DMS 273 (cell line): ENCODE results near the gene H2BK1.
A peak's percentile ranks its signal among the peaks of the same experiment; 100 is the strongest.

Experiments used
- DNase-seq: peaks from one replicate; lab custom pipeline; 2025; ENCODE audit not compliant: unreplicated experiment; lab: John Stamatoyannopoulos, UW

Gene H2BK1

GRCh38 chr7:151245360-151246101 lies 35.2 kb upstream of the H2BK1 start:
- peak; percentile 89 for DNase-seq

- DNase-seq, result peak; percentile 58
These were observed 34.6 kb upstream of the H2BK1 start for GRCh38 chr7:151244841-151245346.

GRCh38 chr7:151244196-151244840 lies 34.0 kb upstream of the H2BK1 start:
- peak; percentile 85 for DNase-seq

- peak; percentile 82 for DNase-seq
These were observed 33.3 kb upstream of the H2BK1 start for GRCh38 chr7:151243408-151244195.

GRCh38 chr7:151243045-151243349 lies 32.7 kb upstream of the H2BK1 start:
- DNase-seq, result no peak

- no peak for DNase-seq
These were observed 32.1 kb upstream of the H2BK1 start for GRCh38 chr7:151242159-151243044.

- no peak for DNase-seq
These were observed 31.4 kb upstream of the H2BK1 start for GRCh38 chr7:151241755-151242096.

- no peak for DNase-seq
These were observed 30.9 kb upstream of the H2BK1 start for GRCh38 chr7:151240942-151241754.

- DNase-seq, result no peak
These were observed 30.2 kb upstream of the H2BK1 start for GRCh38 chr7:151240536-151240935.

GRCh38 chr7:151239837-151240459 lies 29.7 kb upstream of the H2BK1 start:
- no peak for DNase-seq

- DNase-seq, result no peak
These were observed 28.9 kb upstream of the H2BK1 start for GRCh38 chr7:151238924-151239836.

GRCh38 chr7:151238190-151238810 lies 28.0 kb upstream of the H2BK1 start:
- no peak for DNase-seq

- DNase-seq, result no peak
These were observed 27.2 kb upstream of the H2BK1 start for GRCh38 chr7:151237244-151238189.

- no peak for DNase-seq
These were observed 26.1 kb upstream of the H2BK1 start for GRCh38 chr7:151236406-151236805.

- DNase-seq, result no peak
These were observed 25.0 kb upstream of the H2BK1 start for GRCh38 chr7:151235091-151235787.

GRCh38 chr7:151233804-151234203 lies 23.5 kb upstream of the H2BK1 start:
- DNase-seq, result no peak
